HAP-1 (cell line): ENCODE results near the gene WDR73.
A peak's percentile ranks its signal among the peaks of the same experiment; 100 is the strongest.
"Not testable (repeated sequence)": the region's sequence is repeated elsewhere in the genome, so short reads cannot be mapped to it uniquely, and the experiment has no call there.

Source experiments
- DNase-seq, 2 experiments: peaks; one replicate each; pipeline ENCODE4 v3.0.0-alpha.2; 2016 to 2020; ENCODE audit warnings: low spot score in 2 of 2
- H3K27me3 ChIP-seq: fragments of 250-450 bp; sonication (Bioruptor Pico); 2 replicates; pipeline ENCODE4 v1.5.1; 2020; ENCODE audit warnings: low read depth, mild to moderate bottlenecking, moderate library complexity
- H3K36me3 ChIP-seq: fragments of 250-450 bp; sonication (Bioruptor Pico); replicated peaks from 2 replicates; pipeline ENCODE4 v1.5.1; 2020; ENCODE audit warnings: mild to moderate bottlenecking
- H3K4me1 ChIP-seq: fragments of 250-450 bp; sonication (Bioruptor Pico); 2 replicates; pipeline ENCODE4 v1.5.1; 2020; ENCODE audit warnings: mild to moderate bottlenecking
- H3K4me3 ChIP-seq: fragments of 250-450 bp; sonication (Bioruptor Pico); 2 replicates; pipeline ENCODE4 v1.5.1; 2020; ENCODE audit warnings: mild to moderate bottlenecking, moderate library complexity
- H3K9me3 ChIP-seq: fragments of 250-450 bp; sonication (Bioruptor Pico); 2 replicates; pipeline ENCODE4 v1.5.1; 2020; ENCODE audit warnings: mild to moderate bottlenecking, moderate library complexity
- in situ Hi-C: fragments of 300-500 bp; cut with MboI; formaldehyde crosslinking; loops from 3 replicates; pipeline ENCODE4 v1.14.3; 2020; ENCODE audit warnings: low sequenced_read_pairs, inconsistent platforms, mixed read lengths

The WDR73 gene

GRCh38 chr15:84647726-84648125 is 6.4 kb downstream of the WDR73 start:
- H3K36me3 ChIP-seq, result peaks cover 97% of the 10 kb centered on the region
- in situ Hi-C loops, result no loop called here

GRCh38 chr15:84645997-84646396 is 8.1 kb downstream of the WDR73 start:
- H3K36me3 ChIP-seq, result peaks cover 97% of the 10 kb centered on the region
- no peak overlapping the region for H3K4me3 ChIP-seq
- no peaks in the 10 kb centered on the region for H3K9me3 ChIP-seq
- in situ Hi-C loops, result no loop called here
- no peaks in the 10 kb centered on the region for H3K4me1 ChIP-seq
- DNase-seq, result no peak
- no peaks in the 10 kb centered on the region for H3K27me3 ChIP-seq

More at GRCh38 chr15:84647726-84648125, 6.4 kb downstream of the WDR73 start:
- DNase-seq, result no peak
- no peak overlapping the region for H3K4me3 ChIP-seq
- H3K9me3 ChIP-seq, result no peaks in the 10 kb centered on the region
- 0 out of 2 replicates have a peak, but pooled peaks cover 3% of the 10 kb centered on the region for H3K4me1 ChIP-seq
- H3K27me3 ChIP-seq, result no peaks in the 10 kb centered on the region

- Histone ChIP-seq H3K9me3 (no peaks in the 10 kb centered on the region), H3K4me1 (no peaks in the 10 kb centered on the region), H3K27me3 (no peaks in the 10 kb centered on the region), H3K36me3 (peaks cover 95% of the 10 kb centered on the region), H3K4me3 (no peak overlapping the region)
- no peak for DNase-seq
- in situ Hi-C loops, result no loop called here
Measured at GRCh38 chr15:84645496-84645895, 8.6 kb downstream of the WDR73 start.

GRCh38 chr15:84643838-84644237 is 10.2 kb downstream of the WDR73 start:
- Histone ChIP-seq H3K4me3 (no peak overlapping the region), H3K27me3 (no peaks in the 10 kb centered on the region), H3K36me3 (peaks cover 95% of the 10 kb centered on the region), H3K9me3 (no peaks in the 10 kb centered on the region), H3K4me1 (no peaks in the 10 kb centered on the region)
- in situ Hi-C loops, result no loop called here
- no peak for DNase-seq

- DNase-seq, in situ Hi-C loops: not testable (repeated sequence)
- H3K36me3 ChIP-seq, result peaks cover 92% of the 10 kb centered on the region
Measured at GRCh38 chr15:84642640-84643039, 11.4 kb downstream of the WDR73 start.

GRCh38 chr15:84641871-84642270 is 12.2 kb downstream of the WDR73 start:
- in situ Hi-C loops, H3K27me3 ChIP-seq, DNase-seq, H3K4me3 ChIP-seq, H3K9me3 ChIP-seq, H3K4me1 ChIP-seq: not testable (repeated sequence)
- H3K36me3 ChIP-seq, result peaks cover 86% of the 10 kb centered on the region

More at GRCh38 chr15:84642640-84643039, 11.4 kb downstream of the WDR73 start:
- H3K9me3 ChIP-seq, H3K4me3 ChIP-seq, H3K4me1 ChIP-seq, H3K27me3 ChIP-seq: not testable (repeated sequence)

- in situ Hi-C loops, result no loop called here
- DNase-seq, result no peak
Measured at GRCh38 chr15:84638103-84638502, 16.0 kb downstream of the WDR73 start.

GRCh38 chr15:84634228-84634837 is 19.8 kb downstream of the WDR73 start:
- Histone ChIP-seq H3K4me3 (peak overlapping the region; percentile 52), H3K27me3 (no peaks in the 10 kb centered on the region), H3K4me1 (peaks cover 17% of the 10 kb centered on the region), H3K9me3 (no peaks in the 10 kb centered on the region), H3K36me3 (peaks cover 22% of the 10 kb centered on the region)
- no peak for DNase-seq
- in situ Hi-C loops, result no loop called here

More at GRCh38 chr15:84638103-84638502, 16.0 kb downstream of the WDR73 start:
- Histone ChIP-seq H3K4me1 (peaks cover 10% of the 10 kb centered on the region), H3K36me3 (peaks cover 59% of the 10 kb centered on the region), H3K4me3 (no peak overlapping the region), H3K9me3 (no peaks in the 10 kb centered on the region), H3K27me3 (no peaks in the 10 kb centered on the region)

GRCh38 chr15:84633311-84634227 is 20.5 kb downstream of the WDR73 start:
- Histone ChIP-seq H3K36me3 (peaks cover 17% of the 10 kb centered on the region), H3K4me3 (peak overlapping the region; percentile 52), H3K4me1 (peaks cover 17% of the 10 kb centered on the region), H3K9me3 (no peaks in the 10 kb centered on the region), H3K27me3 (no peaks in the 10 kb centered on the region)
- in situ Hi-C loops, result no loop called here
- DNase-seq, result peak; percentile 57 to 75

- DNase-seq, result peak; percentile 50 to 62
- Histone ChIP-seq H3K27me3 (no peaks in the 10 kb centered on the region), H3K4me3 (peak overlapping the region; percentile 52), H3K9me3 (no peaks in the 10 kb centered on the region), H3K36me3 (peaks cover 7% of the 10 kb centered on the region), H3K4me1 (peaks cover 14% of the 10 kb centered on the region)
- in situ Hi-C loops, result no loop called here
Measured at GRCh38 chr15:84631706-84632272, 22.3 kb downstream of the WDR73 start.

- Histone ChIP-seq H3K4me3 (no peak overlapping the region), H3K27me3 (no peaks in the 10 kb centered on the region), H3K4me1 (peaks cover 8% of the 10 kb centered on the region), H3K9me3 (no peaks in the 10 kb centered on the region), H3K36me3 (no peaks in the 10 kb centered on the region)
- DNase-seq, result no peak
- in situ Hi-C loops, result no loop called here
Measured at GRCh38 chr15:84629033-84629432, 25.1 kb downstream of the WDR73 start.

- Histone ChIP-seq H3K9me3 (peaks cover 26% of the 10 kb centered on the region), H3K27me3 (no peaks in the 10 kb centered on the region), H3K36me3 (peaks cover 24% of the 10 kb centered on the region), H3K4me3 (no peak overlapping the region), H3K4me1 (no peaks in the 10 kb centered on the region)
- in situ Hi-C loops, result no loop called here
- DNase-seq, result no peak
Measured at GRCh38 chr15:84625123-84625522, 29.0 kb downstream of the WDR73 start.

- no peak overlapping the region for H3K4me3 ChIP-seq
- in situ Hi-C loops, result loop anchor here (25.0 kb wide), 1 partner anchor 538 kb away; no protein-coding TSS in a partner anchor
- peaks cover 24% of the 10 kb centered on the region for H3K36me3 ChIP-seq
- peaks cover 29% of the 10 kb centered on the region for H3K9me3 ChIP-seq
- no peak for DNase-seq
- H3K4me1 ChIP-seq, result no peaks in the 10 kb centered on the region
- H3K27me3 ChIP-seq, result no peaks in the 10 kb centered on the region
Measured at GRCh38 chr15:84624359-84624758, 29.7 kb downstream of the WDR73 start.
